ENCODE measurements around the gene DCBLD2. TPM values are rescaled to one million over a fixed set of nuclear protein-coding genes. Genes with fewer than 3 reads are reported as not detected.

DCBLD2 gene
- total and polyA plus RNA-seq, 2 donors (not counting 3 experiments of a cell fraction or from before 2014, with no cell fraction given) = 28.7 to 77.3 TPM

DNA sequence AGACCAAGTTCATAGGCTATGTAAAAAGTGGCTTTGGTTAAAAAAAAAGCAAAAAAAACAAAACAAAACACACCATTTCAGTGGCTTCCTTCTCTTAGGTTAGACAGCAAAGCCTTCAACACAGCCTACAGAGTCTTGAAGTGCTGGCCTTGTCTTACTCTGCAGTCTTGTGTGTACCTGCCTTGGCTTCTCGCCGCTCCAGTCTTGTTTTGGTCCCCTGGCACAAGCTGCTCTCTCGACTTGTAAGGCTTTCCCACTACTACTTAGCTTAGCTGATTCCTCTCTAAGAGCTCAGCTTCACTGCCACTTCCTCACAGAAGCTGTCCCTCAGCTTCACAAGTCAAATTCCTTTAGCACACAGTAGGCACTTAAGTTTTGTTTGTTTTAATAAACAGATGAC lies 75.4 kb downstream of the DCBLD2 start:
- Histone ChIP-seq H3K79me2 (ENCODE audit: control insufficient read depth, insufficient read depth, low read length) (peaks cover 8% of the 10 kb centered on the region), H3K27me3 (ENCODE audit: control insufficient read depth in 2 of 2, insufficient read depth in 2 of 2, low read length in 2 of 2) (no peaks in the 10 kb centered on the region), H3K9me1 (replicated peaks; ENCODE audit: control insufficient read depth, extremely low read depth, insufficient read depth, low read length) (no peaks in the 10 kb centered on the region), H2AFZ (ENCODE audit: low read depth, low read length) (no peak overlapping the region), H3K4me1 (ENCODE audit: control insufficient read depth, extremely low read depth, insufficient read depth, low read length) (no peaks in the 10 kb centered on the region), H3K4me3 (replicated peaks in 1 of 3; ENCODE audit: insufficient read depth in 1 of 3, low read depth in 1 of 3, low read length in 3 of 3) (no peak overlapping the region), H3K9ac (replicated peaks; ENCODE audit: extremely low read depth, insufficient read depth, low read length) (no peak overlapping the region), H4K20me1 (replicated peaks; ENCODE audit: control insufficient read depth, extremely low read depth, insufficient read depth, low read length) (peaks cover 2% of the 10 kb centered on the region), H3K36me3 (ENCODE audit: control insufficient read depth in 2 of 2, extremely low read depth in 1 of 2, insufficient read depth in 2 of 2, low read length in 2 of 2) (peaks cover 0 to 2% of the 10 kb centered on the region in 2 experiments), H3K9me3 (replicated peaks; ENCODE audit: control insufficient read depth, insufficient read depth, low read length) (no peaks in the 10 kb centered on the region), H3K4me2 (ENCODE audit: insufficient read depth, low read length) (no peak overlapping the region), H3K27ac (ENCODE audit: insufficient read depth, low read depth, low read length) (no peak overlapping the region)
- FAIRE-seq (peak; percentile 8), DNase-seq (ENCODE audit: low read depth, low spot score) (no peak)
- intact Hi-C loops (cut with micrococcal nuclease) = no loop called here
- ChIA-PET CTCF (interaction anchor here (2.6 to 2.7 kb wide), 2 partner anchors 9 to 168 kb away, joined by 9 to 25 read pairs; no protein-coding TSS in a partner anchor), POLR2A (no interaction called here)
- no peak for TF ChIP-seq GATA2 (IDR thresholded peaks at IDR 0.05; ENCODE audit: insufficient read depth, insufficient read length, low read depth, low read length)
- TF ChIP-seq JUN (IDR thresholded peaks at IDR 0.05; ENCODE audit: borderline replicate concordance, insufficient read depth, insufficient read length, low read depth) = no peak
- TF ChIP-seq MYC (IDR thresholded peaks at IDR 0.05; ENCODE audit: low read depth, low read length) = no peak
- no peak for TF ChIP-seq POLR2A (IDR thresholded peaks at IDR 0.05; ENCODE audit: low read depth, low read length)
- TF ChIP-seq, protein P1, sequence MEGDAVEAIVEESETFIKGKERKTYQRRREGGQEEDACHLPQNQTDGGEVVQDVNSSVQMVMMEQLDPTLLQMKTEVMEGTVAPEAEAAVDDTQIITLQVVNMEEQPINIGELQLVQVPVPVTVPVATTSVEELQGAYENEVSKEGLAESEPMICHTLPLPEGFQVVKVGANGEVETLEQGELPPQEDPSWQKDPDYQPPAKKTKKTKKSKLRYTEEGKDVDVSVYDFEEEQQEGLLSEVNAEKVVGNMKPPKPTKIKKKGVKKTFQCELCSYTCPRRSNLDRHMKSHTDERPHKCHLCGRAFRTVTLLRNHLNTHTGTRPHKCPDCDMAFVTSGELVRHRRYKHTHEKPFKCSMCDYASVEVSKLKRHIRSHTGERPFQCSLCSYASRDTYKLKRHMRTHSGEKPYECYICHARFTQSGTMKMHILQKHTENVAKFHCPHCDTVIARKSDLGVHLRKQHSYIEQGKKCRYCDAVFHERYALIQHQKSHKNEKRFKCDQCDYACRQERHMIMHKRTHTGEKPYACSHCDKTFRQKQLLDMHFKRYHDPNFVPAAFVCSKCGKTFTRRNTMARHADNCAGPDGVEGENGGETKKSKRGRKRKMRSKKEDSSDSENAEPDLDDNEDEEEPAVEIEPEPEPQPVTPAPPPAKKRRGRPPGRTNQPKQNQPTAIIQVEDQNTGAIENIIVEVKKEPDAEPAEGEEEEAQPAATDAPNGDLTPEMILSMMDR (IDR thresholded peaks at IDR 0.05; ENCODE audit: extremely low read depth in 1 of 2, insufficient read depth in 1 of 2, low read depth in 1 of 2, low read length in 2 of 2) = no peak
- TF ChIP-seq POLR2AphosphoS5 (IDR thresholded peaks at IDR 0.05; ENCODE audit: insufficient read depth, low read depth, low read length) = no peak
- TF ChIP-seq, protein P2, sequence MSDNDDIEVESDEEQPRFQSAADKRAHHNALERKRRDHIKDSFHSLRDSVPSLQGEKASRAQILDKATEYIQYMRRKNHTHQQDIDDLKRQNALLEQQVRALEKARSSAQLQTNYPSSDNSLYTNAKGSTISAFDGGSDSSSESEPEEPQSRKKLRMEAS (IDR thresholded peaks at IDR 0.05; ENCODE audit: insufficient read depth, insufficient read length) = no peak
- no peak for TF ChIP-seq FOS (IDR thresholded peaks at IDR 0.05; ENCODE audit: borderline replicate concordance, insufficient read depth, low read length)
- no peak for TF ChIP-seq EZH2 (IDR thresholded peaks at IDR 0.05; ENCODE audit: borderline replicate concordance, low read depth, low read length, severe bottlenecking)
- dilution Hi-C loops (cut with MboI; ENCODE audit: extremely low pct_ligation_motif_present, low sequenced_read_pairs) = no loop called here
- BruUV-seq (replicated peaks) = no TSS peak
